ENCODE results near the gene NCOA1. TPM values are rescaled to one million over a fixed set of nuclear protein-coding genes. Genes with fewer than 3 reads are reported as not detected.

The NCOA1 gene
- total and polyA plus RNA-seq, 7 experiments from 2014 or later, result 13.2 to 72.8 (median 43.0) TPM

DNA sequence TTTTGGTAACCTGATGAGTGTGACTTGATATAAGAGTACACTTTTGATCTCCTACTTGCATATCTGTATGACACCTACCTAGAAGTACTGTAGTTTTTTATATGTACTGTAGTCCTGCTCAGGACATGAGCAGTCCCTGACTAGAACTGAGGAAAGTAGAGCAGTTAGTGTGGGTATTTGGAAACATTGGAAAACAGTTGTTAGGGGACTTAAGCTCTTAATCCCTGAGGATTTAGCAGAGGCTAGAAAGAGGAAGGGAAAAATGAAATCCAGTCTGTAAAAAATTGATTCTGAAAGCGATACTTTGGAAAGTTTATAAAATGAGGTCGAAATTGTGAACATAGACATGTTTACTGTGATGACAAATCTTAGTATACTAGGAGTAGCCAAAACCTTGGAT, 125.6 kb downstream of the NCOA1 start:
- intact Hi-C loops (cut with micrococcal nuclease), result no loop called here
- peaks cover 0 to 22% (median 12%) of the 10 kb centered on the region in 5 donors for H3K36me3 Mint-ChIP-seq

GRCh38 chr2:24617424-24617823, 126.4 kb downstream of the NCOA1 start:
- ATAC-seq, result no peak
- DNase-seq, result no peak
- CTCF ChIA-PET, result no interaction called here
- Mint-ChIP-seq H3K9me3 (peaks cover 0 to 8% (median under 1%) of the 10 kb centered on the region in 11 donors), H3K36me3 (peaks cover 0 to 14% (median 4%) of the 10 kb centered on the region in 5 donors), H3K4me3 (no peak overlapping the region), H3K27me3 (no peaks in the 10 kb centered on the region), H3K4me1 (peaks cover 10 to 48% (median 33%) of the 10 kb centered on the region in 7 donors), H3K27ac (no peak overlapping the region)
- intact Hi-C loops (cut with micrococcal nuclease), result no loop called here
- POLR2A ChIA-PET, result no interaction called here
- H3K4me3 ChIP-seq (ENCODE audit: low read length), result no peak overlapping the region
- H3K4me1 ChIP-seq (ENCODE audit: control insufficient read depth in 2 of 2, insufficient read depth in 2 of 2, low read length in 2 of 2), result no peaks in the 10 kb centered on the region
- H3K9me3 ChIP-seq (ENCODE audit: control insufficient read depth in 2 of 3, low read length in 3 of 3), result no peaks in the 10 kb centered on the region
- H3K27ac ChIP-seq (ENCODE audit: low read depth, low read length), result no peak overlapping the region
- no peaks in the 10 kb centered on the region for H3K27me3 ChIP-seq (ENCODE audit: control insufficient read depth in 2 of 2, insufficient read depth in 2 of 2, low read length in 2 of 2)
- H3K36me3 ChIP-seq (ENCODE audit: control insufficient read depth in 2 of 3, insufficient read depth in 3 of 3, low read length in 3 of 3), result no peaks in the 10 kb centered on the region

More for the DNA sequence above, 125.6 kb downstream of the NCOA1 start:
- no peaks in the 10 kb centered on the region for H3K4me1 ChIP-seq (ENCODE audit: control insufficient read depth in 2 of 2, insufficient read depth in 2 of 2, low read length in 2 of 2)
- POLR2A ChIA-PET, result no interaction called here
- Mint-ChIP-seq H3K27me3 (no peaks in the 10 kb centered on the region), H3K9me3 (peaks cover 0 to 16% (median 8%) of the 10 kb centered on the region in 11 donors), H3K4me3 (no peak overlapping the region), H3K27ac (no peak overlapping the region), H3K4me1 (peaks cover 10 to 45% (median 31%) of the 10 kb centered on the region in 7 donors)
- H3K27ac ChIP-seq (ENCODE audit: low read depth, low read length), result no peak overlapping the region
- no peak overlapping the region for H3K4me3 ChIP-seq (ENCODE audit: low read length)
- H3K9me3 ChIP-seq (ENCODE audit: control insufficient read depth in 2 of 3, low read length in 3 of 3), result no peaks in the 10 kb centered on the region
- no peak for DNase-seq
- CTCF ChIA-PET, result no interaction called here
- H3K27me3 ChIP-seq (ENCODE audit: control insufficient read depth in 2 of 2, insufficient read depth in 2 of 2, low read length in 2 of 2), result no peaks in the 10 kb centered on the region
- ATAC-seq, result no peak
- H3K36me3 ChIP-seq (ENCODE audit: control insufficient read depth in 2 of 3, insufficient read depth in 3 of 3, low read length in 3 of 3), result no peaks in the 10 kb centered on the region

DNA sequence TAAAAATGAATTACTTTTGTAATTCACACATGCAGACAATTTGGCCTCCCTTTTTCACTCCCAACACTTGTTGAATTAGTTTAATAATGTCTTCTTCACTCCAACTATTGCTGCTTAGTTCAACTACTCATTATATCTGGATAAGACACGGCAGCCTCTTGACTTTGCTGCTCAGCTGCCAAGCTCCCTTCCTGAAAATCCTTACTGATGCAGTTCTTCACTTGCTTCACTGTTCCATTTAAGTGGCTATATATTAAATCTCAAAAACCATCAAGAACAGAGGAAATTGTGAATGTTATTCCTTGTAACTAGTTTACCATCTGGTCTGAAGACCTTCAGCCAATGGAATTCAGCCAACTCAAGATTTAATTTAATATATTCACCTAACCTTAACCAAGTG, 127.1 kb downstream of the NCOA1 start:
- peaks cover 5 to 48% (median 33%) of the 10 kb centered on the region in 7 donors for H3K4me1 Mint-ChIP-seq
- peaks cover 0 to 4% (median 0%) of the 10 kb centered on the region in 11 donors for H3K9me3 Mint-ChIP-seq
- no peaks in the 10 kb centered on the region for H3K9me3 ChIP-seq (ENCODE audit: control insufficient read depth in 2 of 3, low read length in 3 of 3)
- no peak overlapping the region for H3K4me3 Mint-ChIP-seq
- H3K27me3 Mint-ChIP-seq, result no peaks in the 10 kb centered on the region
- no peak for ATAC-seq
- H3K27ac Mint-ChIP-seq, result no peak overlapping the region
- no peaks in the 10 kb centered on the region for H3K4me1 ChIP-seq (ENCODE audit: control insufficient read depth in 2 of 2, insufficient read depth in 2 of 2, low read length in 2 of 2)
- ChIA-PET CTCF (no interaction called here), POLR2A (no interaction called here)
- no peak for DNase-seq
- no peaks in the 10 kb centered on the region for H3K27me3 ChIP-seq (ENCODE audit: control insufficient read depth in 2 of 2, insufficient read depth in 2 of 2, low read length in 2 of 2)
- no peak overlapping the region for H3K27ac ChIP-seq (ENCODE audit: low read depth, low read length)
- H3K36me3 Mint-ChIP-seq, result peaks cover 0 to 11% (median 4%) of the 10 kb centered on the region in 5 donors
- intact Hi-C loops (cut with micrococcal nuclease), result no loop called here
- no peak overlapping the region for H3K4me3 ChIP-seq (ENCODE audit: low read length)
- no peaks in the 10 kb centered on the region for H3K36me3 ChIP-seq (ENCODE audit: control insufficient read depth in 2 of 3, insufficient read depth in 3 of 3, low read length in 3 of 3)

GRCh38 chr2:24618680-24619079, 127.6 kb downstream of the NCOA1 start:
- no peak overlapping the region for H3K4me3 Mint-ChIP-seq
- Histone ChIP-seq H3K4me3 (ENCODE audit: low read length) (no peak overlapping the region), H3K36me3 (ENCODE audit: control insufficient read depth in 2 of 3, insufficient read depth in 3 of 3, low read length in 3 of 3) (no peaks in the 10 kb centered on the region), H3K4me1 (ENCODE audit: control insufficient read depth in 2 of 2, insufficient read depth in 2 of 2, low read length in 2 of 2) (no peaks in the 10 kb centered on the region), H3K27ac (ENCODE audit: low read depth, low read length) (no peak overlapping the region), H3K9me3 (ENCODE audit: control insufficient read depth in 2 of 3, low read length in 3 of 3) (no peaks in the 10 kb centered on the region), H3K27me3 (ENCODE audit: control insufficient read depth in 2 of 2, insufficient read depth in 2 of 2, low read length in 2 of 2) (no peaks in the 10 kb centered on the region)
- H3K36me3 Mint-ChIP-seq, result peaks cover 0 to 7% (median 4%) of the 10 kb centered on the region in 5 donors
- ChIA-PET CTCF (no interaction called here), POLR2A (no interaction called here)
- H3K9me3 Mint-ChIP-seq, result peaks cover 0 to 6% (median 0%) of the 10 kb centered on the region in 11 donors
- no peak overlapping the region for H3K27ac Mint-ChIP-seq
- peaks cover 0 to 50% (median 33%) of the 10 kb centered on the region in 7 donors for H3K4me1 Mint-ChIP-seq
- ATAC-seq, result no peak
- no peaks in the 10 kb centered on the region for H3K27me3 Mint-ChIP-seq
- no peak for DNase-seq
- intact Hi-C loops (cut with micrococcal nuclease), result no loop called here

GRCh38 chr2:24620936-24621335, 129.9 kb downstream of the NCOA1 start:
- DNase-seq, result no peak
- H3K27ac Mint-ChIP-seq, result no peak overlapping the region
- H3K4me3 Mint-ChIP-seq, result no peak overlapping the region
- POLR2A ChIA-PET, result no interaction called here
- intact Hi-C loops (cut with micrococcal nuclease), result no loop called here
- Histone ChIP-seq H3K27me3 (ENCODE audit: control insufficient read depth in 2 of 2, insufficient read depth in 2 of 2, low read length in 2 of 2) (no peaks in the 10 kb centered on the region), H3K36me3 (ENCODE audit: control insufficient read depth in 2 of 3, insufficient read depth in 3 of 3, low read length in 3 of 3) (no peaks in the 10 kb centered on the region), H3K4me1 (ENCODE audit: control insufficient read depth in 2 of 2, insufficient read depth in 2 of 2, low read length in 2 of 2) (no peaks in the 10 kb centered on the region), H3K9me3 (ENCODE audit: control insufficient read depth in 2 of 3, low read length in 3 of 3) (no peaks in the 10 kb centered on the region), H3K27ac (ENCODE audit: low read depth, low read length) (no peak overlapping the region), H3K4me3 (ENCODE audit: low read length) (no peak overlapping the region)
- peaks cover 0 to 6% (median 0%) of the 10 kb centered on the region in 11 donors for H3K9me3 Mint-ChIP-seq
- peaks cover 0 to 64% (median 45%) of the 10 kb centered on the region in 7 donors for H3K4me1 Mint-ChIP-seq
- peaks cover 0 to 9% (median 4%) of the 10 kb centered on the region in 5 donors for H3K36me3 Mint-ChIP-seq
- ATAC-seq, result no peak
- CTCF ChIA-PET, result no interaction called here
- H3K27me3 Mint-ChIP-seq, result no peaks in the 10 kb centered on the region

- CTCF ChIA-PET, result no interaction called here
- intact Hi-C loops (cut with micrococcal nuclease), result no loop called here
- Mint-ChIP-seq H3K4me1 (peaks cover 0 to 72% (median 49%) of the 10 kb centered on the region in 7 donors), H3K9me3 (peaks cover 0 to 6% (median 0%) of the 10 kb centered on the region in 11 donors), H3K36me3 (peaks cover 0 to 9% (median 4%) of the 10 kb centered on the region in 5 donors), H3K27me3 (no peaks in the 10 kb centered on the region), H3K4me3 (no peak overlapping the region), H3K27ac (no peak overlapping the region)
- DNase-seq (no peak), ATAC-seq (no peak)
- POLR2A ChIA-PET, result no interaction called here
- Histone ChIP-seq H3K4me1 (ENCODE audit: control insufficient read depth in 2 of 2, insufficient read depth in 2 of 2, low read length in 2 of 2) (no peaks in the 10 kb centered on the region), H3K27me3 (ENCODE audit: control insufficient read depth in 2 of 2, insufficient read depth in 2 of 2, low read length in 2 of 2) (no peaks in the 10 kb centered on the region), H3K27ac (ENCODE audit: low read depth, low read length) (no peak overlapping the region), H3K4me3 (ENCODE audit: low read length) (no peak overlapping the region), H3K9me3 (ENCODE audit: control insufficient read depth in 2 of 3, low read length in 3 of 3) (no peaks in the 10 kb centered on the region), H3K36me3 (ENCODE audit: control insufficient read depth in 2 of 3, insufficient read depth in 3 of 3, low read length in 3 of 3) (no peaks in the 10 kb centered on the region)
Observed at GRCh38 chr2:24621779-24622538, 130.9 kb downstream of the NCOA1 start.

DNA sequence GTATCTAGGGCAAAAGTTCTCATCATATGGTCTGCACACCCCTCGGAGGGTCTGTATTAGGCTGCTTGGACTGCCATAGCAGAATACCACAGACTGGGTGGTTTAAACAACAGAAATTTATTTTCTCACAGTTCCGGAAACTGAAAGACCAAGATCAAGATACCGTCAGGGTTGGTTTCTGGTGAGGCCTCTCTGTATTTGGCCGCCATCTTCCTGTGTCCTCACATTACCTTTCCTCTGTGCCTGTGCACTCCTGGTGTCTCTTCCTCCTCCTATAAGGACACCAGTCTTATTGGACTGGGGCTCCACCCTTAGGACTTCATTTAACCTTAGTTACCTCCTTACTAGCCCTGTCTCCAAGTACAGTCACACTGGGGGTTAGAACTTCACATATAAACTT, 132.5 kb downstream of the NCOA1 start:
- intact Hi-C loops (cut with micrococcal nuclease), result no loop called here
- DNase-seq (no peak), ATAC-seq (peak; percentile 22)
- ChIA-PET POLR2A (no interaction called here), CTCF (no interaction called here)
- no peak overlapping the region for H3K27ac Mint-ChIP-seq
- no peak overlapping the region for H3K4me3 Mint-ChIP-seq
- H3K27me3 Mint-ChIP-seq, result no peaks in the 10 kb centered on the region
- peaks cover 0 to 6% (median 0%) of the 10 kb centered on the region in 11 donors for H3K9me3 Mint-ChIP-seq
- Histone ChIP-seq H3K27ac (ENCODE audit: low read depth, low read length) (no peak overlapping the region), H3K9me3 (ENCODE audit: control insufficient read depth in 2 of 3, low read length in 3 of 3) (no peaks in the 10 kb centered on the region), H3K4me3 (ENCODE audit: low read length) (no peak overlapping the region), H3K4me1 (ENCODE audit: control insufficient read depth in 2 of 2, insufficient read depth in 2 of 2, low read length in 2 of 2) (no peaks in the 10 kb centered on the region), H3K27me3 (ENCODE audit: control insufficient read depth in 2 of 2, insufficient read depth in 2 of 2, low read length in 2 of 2) (no peaks in the 10 kb centered on the region), H3K36me3 (ENCODE audit: control insufficient read depth in 2 of 3, insufficient read depth in 3 of 3, low read length in 3 of 3) (no peaks in the 10 kb centered on the region)
- peaks cover 0 to 9% (median 4%) of the 10 kb centered on the region in 5 donors for H3K36me3 Mint-ChIP-seq
- peaks cover 0 to 68% (median 46%) of the 10 kb centered on the region in 7 donors for H3K4me1 Mint-ChIP-seq

Measured in naive thymus-derived CD4-positive, alpha-beta T cell (primary cell).